IPS-15b (cell line): Measurements from ENCODE around the gene RBPMS2.

Experiments used
- H3K27me3 ChIP-seq: one replicate; pipeline ENCODE4 v1.6.1; 2013; ENCODE audit warnings: low read length; ENCODE audit not compliant: control insufficient read depth, insufficient read depth
- H3K36me3 ChIP-seq: one replicate; pipeline ENCODE4 v1.6.1; 2013; ENCODE audit warnings: low read length; ENCODE audit not compliant: control insufficient read depth, insufficient read depth
- H3K4me1 ChIP-seq: one replicate; pipeline ENCODE4 v1.6.1; 2013; ENCODE audit warnings: mild to moderate bottlenecking, low read length; ENCODE audit not compliant: control insufficient read depth, insufficient read depth
- H3K4me3 ChIP-seq: one replicate; pipeline ENCODE4 v1.5.1; 2013; ENCODE audit warnings: low read depth, low read length
- H3K9ac ChIP-seq: one replicate; pipeline ENCODE4 v1.6.1; 2013; ENCODE audit warnings: low read depth, mild to moderate bottlenecking, low read length
- H3K9me3 ChIP-seq: one replicate; pipeline ENCODE4 v1.6.1; 2013; ENCODE audit warnings: mild to moderate bottlenecking, low read length; ENCODE audit not compliant: control insufficient read depth, insufficient read depth

Gene RBPMS2

DNA sequence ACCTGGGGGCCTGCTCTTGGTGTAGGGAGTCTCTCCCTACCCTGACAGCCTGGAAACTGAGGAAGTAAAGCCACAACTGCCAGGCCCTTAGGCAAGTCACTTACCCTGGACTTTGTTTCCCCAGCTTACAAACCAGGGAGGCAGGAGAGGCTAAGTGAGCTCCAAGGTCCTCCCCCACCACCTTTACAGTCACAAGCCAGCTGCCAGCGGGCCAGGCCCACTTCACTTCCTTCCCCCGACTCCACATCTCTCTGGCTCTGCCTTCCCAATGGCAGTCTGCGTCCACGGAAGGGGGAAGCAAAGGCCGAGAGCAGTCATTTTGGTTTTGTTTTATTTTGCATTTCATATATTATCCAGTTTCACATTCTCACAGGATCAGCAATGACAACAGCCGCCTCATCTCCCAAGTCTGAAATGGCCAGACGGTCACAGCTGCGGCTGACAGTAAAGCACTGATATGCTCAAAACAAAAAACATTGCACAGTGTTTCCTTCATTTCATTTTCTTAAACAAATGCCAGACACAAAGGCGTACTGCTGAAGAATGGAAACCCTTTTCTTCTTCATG, 35.7 kb downstream of the RBPMS2 start:
- no peaks in the 10 kb centered on the region for H3K27me3 ChIP-seq
- no peaks in the 10 kb centered on the region for H3K4me1 ChIP-seq
- no peak overlapping the region for H3K4me3 ChIP-seq
- no peak overlapping the region for H3K9ac ChIP-seq
- H3K36me3 ChIP-seq: peaks cover 62% of the 10 kb centered on the region
- no peaks in the 10 kb centered on the region for H3K9me3 ChIP-seq

DNA sequence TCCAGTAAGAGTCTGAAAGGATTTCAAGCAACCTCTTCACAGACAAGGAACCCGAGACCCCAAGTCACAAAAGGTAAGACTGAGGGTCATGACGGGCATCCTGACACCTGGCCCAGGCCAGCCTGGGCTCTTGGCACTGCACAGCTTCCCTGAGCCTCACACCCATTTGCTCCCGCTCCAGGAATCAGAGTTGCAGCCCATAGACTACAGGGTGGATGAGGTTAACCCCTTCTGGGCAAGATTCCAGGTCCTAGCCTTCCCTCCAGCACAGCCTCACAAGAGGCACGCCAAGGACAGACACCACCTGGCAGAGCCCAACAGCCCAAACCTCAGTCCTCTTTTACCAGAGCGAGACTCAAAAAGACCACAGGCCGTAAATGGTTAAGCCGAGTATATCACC, 36.2 kb downstream of the RBPMS2 start:
- no peaks in the 10 kb centered on the region for H3K27me3 ChIP-seq
- H3K9me3 ChIP-seq: no peaks in the 10 kb centered on the region
- peaks cover 65% of the 10 kb centered on the region for H3K36me3 ChIP-seq
- H3K4me1 ChIP-seq: no peaks in the 10 kb centered on the region
- no peak overlapping the region for H3K9ac ChIP-seq
- H3K4me3 ChIP-seq: no peak overlapping the region

DNA sequence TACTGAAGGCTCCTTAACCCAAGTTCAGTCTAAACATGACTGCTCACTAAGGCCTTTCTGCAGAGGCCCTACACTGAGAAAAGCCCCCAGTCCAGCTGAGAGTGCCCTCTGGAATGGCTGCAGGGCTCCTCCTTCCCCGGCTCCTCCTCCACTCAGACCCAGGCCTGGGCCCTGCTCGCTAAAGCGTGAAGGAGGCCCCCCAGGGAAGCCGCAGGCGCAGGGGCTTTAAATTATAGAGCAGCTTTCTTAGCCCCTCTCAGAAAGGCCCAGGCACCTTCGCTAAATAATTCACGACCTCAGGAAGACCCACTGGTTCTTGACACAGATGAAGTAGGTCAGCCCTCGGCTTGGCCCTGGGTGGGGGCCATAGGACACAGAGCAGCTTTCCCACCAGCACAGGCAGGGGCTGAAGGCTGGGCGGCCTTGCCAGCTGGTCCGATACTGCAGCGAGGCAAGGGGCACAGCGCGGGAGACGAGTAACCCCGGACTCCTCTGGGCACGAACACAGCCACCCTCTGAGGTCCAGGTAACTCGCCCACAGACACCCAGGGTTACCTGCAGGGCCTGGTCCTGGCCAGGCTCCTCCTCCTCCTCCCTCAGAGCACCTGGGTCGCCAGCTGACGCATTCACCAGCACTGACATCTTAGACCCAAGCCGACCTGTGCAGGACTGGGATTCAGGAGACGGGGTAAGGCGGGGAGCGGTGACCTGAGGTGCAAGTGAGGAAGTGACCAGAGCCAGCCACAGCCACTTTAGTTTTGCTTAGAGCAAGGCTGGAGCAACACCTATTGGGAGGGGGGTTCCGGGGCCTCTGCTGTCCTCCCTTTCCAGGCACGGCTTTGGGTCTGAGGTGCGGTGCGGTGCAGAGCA, 36.9 kb downstream of the RBPMS2 start:
- Histone ChIP-seq H3K9me3 (no peaks in the 10 kb centered on the region), H3K4me1 (no peaks in the 10 kb centered on the region), H3K36me3 (peaks cover 62% of the 10 kb centered on the region), H3K4me3 (no peak overlapping the region), H3K9ac (no peak overlapping the region), H3K27me3 (no peaks in the 10 kb centered on the region)

DNA sequence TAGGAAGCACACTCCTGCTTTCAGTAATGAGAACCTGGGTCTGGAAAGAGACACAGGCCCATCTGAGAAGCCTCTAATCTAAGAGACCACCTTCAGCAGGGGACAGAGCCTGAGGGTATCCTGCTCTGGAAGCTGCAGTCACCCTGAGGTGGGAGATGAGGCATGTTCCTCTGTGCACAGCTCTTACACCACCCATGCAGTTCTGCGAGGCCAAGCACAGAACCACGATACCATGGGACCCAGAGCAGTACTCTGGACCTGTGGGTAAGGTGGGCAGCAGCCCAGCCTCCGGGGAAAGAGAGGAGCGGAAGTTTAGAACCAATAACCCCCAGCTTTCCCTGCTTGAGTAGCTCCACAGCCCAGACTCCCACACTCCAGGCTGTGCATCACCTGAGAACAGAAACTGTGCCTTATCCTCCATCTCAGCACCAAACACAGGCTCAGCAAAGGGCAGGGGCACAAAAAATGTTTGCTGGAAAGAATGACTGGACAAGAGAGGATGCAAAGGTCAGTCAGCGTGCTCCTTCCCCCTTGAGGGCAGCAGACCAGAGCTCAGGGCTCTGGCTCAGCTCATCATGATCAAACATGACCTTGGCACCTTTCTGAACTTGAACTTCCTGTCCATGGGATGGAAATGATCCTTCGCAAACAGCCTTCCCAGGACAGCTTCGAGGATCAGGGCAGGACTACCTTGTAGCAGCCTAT, 43.1 kb downstream of the RBPMS2 start:
- Histone ChIP-seq H3K36me3 (peaks cover 27% of the 10 kb centered on the region), H3K4me3 (no peak overlapping the region), H3K4me1 (peaks cover 8% of the 10 kb centered on the region)

DNA sequence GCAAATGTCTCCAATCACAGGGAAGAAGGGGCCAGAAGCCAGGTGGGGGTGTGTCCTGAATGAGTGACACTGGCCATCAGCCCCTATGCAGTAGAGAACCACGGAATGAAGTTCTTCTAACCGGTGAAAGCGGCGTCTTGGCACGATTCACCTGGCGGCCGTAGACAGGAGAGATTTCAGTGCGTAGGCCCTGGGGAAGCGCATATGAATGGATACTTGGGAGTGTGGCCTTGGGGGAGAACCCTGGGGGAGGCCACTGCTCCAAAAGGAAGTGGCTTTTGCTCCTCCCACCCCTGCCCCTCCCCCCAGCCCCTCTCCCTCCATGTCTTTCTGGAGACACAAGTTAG, 43.6 kb downstream of the RBPMS2 start:
- Histone ChIP-seq H3K4me3 (no peak overlapping the region), H3K9ac (no peak overlapping the region), H3K36me3 (peaks cover 26% of the 10 kb centered on the region), H3K27me3 (no peaks in the 10 kb centered on the region), H3K4me1 (peaks cover 8% of the 10 kb centered on the region), H3K9me3 (no peaks in the 10 kb centered on the region)

More for the DNA sequence above, 43.1 kb downstream of the RBPMS2 start:
- H3K9me3 ChIP-seq: no peaks in the 10 kb centered on the region
- H3K9ac ChIP-seq: peak overlapping the region; percentile 56
- no peaks in the 10 kb centered on the region for H3K27me3 ChIP-seq

DNA sequence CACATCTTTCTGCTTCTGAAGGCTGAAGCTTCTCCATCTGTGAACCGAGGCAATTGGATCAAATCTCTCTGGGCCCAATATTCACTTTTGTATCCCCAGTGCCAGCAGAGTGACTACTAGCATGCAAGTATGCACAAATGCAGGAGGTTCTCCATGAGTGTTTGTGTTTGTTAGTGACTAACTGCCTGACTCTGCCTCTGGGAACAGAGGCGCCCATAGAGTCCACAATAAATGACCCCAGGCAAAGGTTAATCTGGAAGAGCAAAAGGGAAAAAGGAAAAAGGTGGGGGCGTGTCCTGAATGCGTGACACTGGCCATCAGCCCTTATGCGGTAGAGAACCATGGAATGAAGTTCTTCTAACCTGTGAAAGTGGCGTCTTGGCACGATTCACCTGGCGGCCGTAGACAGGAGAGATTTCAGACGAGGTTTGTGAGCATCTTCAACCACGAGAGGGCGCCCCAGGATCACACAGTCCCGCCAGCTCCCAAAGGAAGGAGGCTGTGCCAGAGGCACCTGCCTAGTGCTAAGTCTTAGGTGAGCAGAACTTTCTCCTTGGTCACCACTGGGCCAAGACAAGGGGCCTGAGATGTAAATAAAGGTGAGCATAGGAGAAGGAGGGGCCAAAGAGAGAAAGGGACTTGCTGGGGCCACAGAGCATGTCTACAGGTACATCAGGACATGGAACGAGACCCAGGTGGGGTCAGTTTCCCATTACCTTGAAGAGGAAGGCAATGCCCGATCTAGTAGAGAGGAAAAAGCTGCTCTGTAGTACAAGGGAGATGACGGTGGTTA, 44.2 kb downstream of the RBPMS2 start:
- H3K4me3 ChIP-seq: no peak overlapping the region
- no peak overlapping the region for H3K9ac ChIP-seq
- H3K9me3 ChIP-seq: no peaks in the 10 kb centered on the region
- peaks cover 25% of the 10 kb centered on the region for H3K36me3 ChIP-seq
- no peaks in the 10 kb centered on the region for H3K27me3 ChIP-seq
- peaks cover 8% of the 10 kb centered on the region for H3K4me1 ChIP-seq

DNA sequence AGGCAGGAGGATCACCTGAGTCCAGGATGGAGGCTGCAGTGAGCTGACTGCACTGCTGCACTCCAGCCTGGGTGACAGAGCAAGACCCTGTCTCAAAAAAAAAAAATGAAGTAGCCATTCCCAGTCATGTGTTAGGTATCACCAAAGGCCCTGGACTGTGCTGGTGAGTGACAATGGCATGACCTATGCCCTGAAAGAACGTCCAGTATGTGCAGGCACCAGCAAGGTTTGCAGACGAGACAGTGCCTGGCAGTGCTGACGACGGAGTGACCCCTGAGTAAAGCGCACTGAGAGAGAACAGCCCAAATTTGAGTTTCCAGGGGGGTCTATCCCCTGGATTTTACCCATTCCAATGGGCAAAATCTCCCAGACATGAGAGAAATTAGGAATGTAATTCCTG, 45.2 kb downstream of the RBPMS2 start:
- no peak overlapping the region for H3K9ac ChIP-seq
- peaks cover 24% of the 10 kb centered on the region for H3K36me3 ChIP-seq
- H3K4me3 ChIP-seq: no peak overlapping the region
- H3K27me3 ChIP-seq: no peaks in the 10 kb centered on the region
- peaks cover 8% of the 10 kb centered on the region for H3K4me1 ChIP-seq
- no peaks in the 10 kb centered on the region for H3K9me3 ChIP-seq

DNA sequence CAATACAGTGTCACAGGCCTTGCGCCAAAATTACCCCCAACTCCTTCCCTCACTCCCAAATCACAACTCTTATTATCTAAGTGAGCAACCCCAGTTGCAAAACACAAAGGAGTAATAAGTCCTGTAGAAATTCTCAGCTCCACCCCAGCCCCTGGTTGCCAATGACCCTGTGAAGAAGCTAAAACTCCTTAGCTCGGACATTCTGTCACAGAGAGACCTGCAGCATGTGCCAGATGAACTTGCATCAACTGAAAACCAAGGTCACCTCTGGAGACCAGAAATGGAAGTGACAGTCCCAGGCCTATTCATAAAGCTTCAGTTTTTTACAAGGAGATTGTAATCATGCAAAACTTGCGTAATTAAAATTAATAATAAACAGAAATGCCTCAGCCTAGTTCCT, 55.2 kb downstream of the RBPMS2 start:
- Histone ChIP-seq H3K9ac (no peak overlapping the region), H3K4me1 (no peaks in the 10 kb centered on the region), H3K9me3 (no peaks in the 10 kb centered on the region), H3K27me3 (no peaks in the 10 kb centered on the region), H3K4me3 (no peak overlapping the region), H3K36me3 (peaks cover 34% of the 10 kb centered on the region)

DNA sequence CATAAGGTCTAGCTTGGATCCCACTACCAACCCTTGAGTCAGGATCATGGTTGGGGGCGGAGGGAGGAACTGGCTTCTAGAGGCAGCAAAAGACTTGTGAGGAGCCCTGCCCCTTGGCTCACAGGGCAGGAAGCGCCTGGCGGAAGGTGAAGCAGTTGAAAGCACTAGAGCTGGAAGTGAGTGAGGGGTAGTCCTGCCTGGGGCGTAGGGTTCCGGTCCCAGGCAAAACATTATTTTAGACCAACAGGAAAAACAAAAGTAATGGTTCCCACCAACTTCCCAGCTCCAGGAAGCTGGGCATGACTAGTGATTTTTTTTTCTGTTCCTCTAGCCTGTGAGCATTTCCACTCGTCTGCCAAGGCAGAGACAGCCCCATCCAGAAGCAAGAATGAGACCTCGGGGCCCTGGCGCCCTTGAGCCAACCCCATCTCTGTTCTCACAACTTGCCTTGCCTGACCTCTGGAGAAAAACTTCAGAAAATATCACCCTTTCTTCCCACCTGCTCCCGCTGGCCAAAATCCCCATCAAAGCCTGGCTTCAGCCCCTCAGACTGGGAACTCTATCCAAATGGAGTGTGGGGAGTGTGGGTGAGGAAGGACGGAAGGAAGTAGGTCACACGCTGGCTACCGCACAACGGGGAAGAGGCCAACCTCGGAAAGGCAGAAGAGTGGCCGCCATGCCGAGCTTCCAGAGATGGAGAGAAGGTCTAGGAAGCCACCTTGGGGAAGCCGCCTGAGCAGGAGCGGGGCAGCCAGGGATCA, 57.5 kb downstream of the RBPMS2 start:
- Histone ChIP-seq H3K4me3 (no peak overlapping the region), H3K9ac (no peak overlapping the region), H3K9me3 (no peaks in the 10 kb centered on the region), H3K27me3 (no peaks in the 10 kb centered on the region), H3K36me3 (peaks cover 38% of the 10 kb centered on the region), H3K4me1 (no peaks in the 10 kb centered on the region)

DNA sequence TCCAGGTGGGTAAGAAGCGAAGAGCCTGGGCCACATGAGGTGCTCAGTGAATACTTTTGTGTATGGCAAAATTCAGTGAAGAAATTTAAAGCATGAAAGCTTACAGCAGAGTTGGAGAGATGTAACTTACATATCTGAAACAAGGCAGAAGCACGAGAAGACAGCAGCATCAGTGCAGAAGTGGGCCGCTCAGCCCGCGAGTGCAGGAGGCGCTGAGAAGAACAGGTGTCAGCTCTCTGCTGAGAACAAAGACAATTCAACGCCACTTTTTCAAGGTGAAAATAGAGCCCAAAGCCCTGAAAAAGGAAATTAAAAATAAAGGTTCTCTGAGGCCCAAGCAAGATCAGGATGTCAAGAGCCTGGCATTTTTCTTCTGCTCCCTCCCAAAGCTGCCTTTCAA, 58.3 kb downstream of the RBPMS2 start:
- Histone ChIP-seq H3K9ac (no peak overlapping the region), H3K36me3 (peaks cover 38% of the 10 kb centered on the region), H3K4me1 (no peaks in the 10 kb centered on the region), H3K27me3 (no peaks in the 10 kb centered on the region), H3K4me3 (no peak overlapping the region), H3K9me3 (no peaks in the 10 kb centered on the region)

DNA sequence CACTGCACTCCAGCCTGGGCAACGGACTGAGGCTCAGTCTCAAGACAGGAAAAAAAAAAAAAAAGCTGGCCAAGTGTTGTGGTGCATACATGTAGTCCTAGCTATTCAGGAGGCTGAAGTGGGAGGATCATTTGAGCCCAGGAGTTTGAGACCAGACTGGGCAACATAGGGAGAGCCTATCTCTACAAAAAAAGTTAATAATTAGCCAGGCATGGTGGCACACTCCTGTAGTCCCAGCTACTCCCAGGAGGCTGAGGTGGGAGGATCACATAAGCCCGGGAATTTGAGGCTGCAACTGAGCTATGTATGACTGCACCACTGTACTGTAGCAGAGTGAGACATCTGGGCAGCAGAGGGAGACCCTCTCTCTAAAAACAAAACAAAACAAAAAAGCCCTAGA, 58.9 kb downstream of the RBPMS2 start:
- H3K4me1 ChIP-seq: no peaks in the 10 kb centered on the region
- H3K9me3 ChIP-seq: no peaks in the 10 kb centered on the region
- no peak overlapping the region for H3K9ac ChIP-seq
- peaks cover 36% of the 10 kb centered on the region for H3K36me3 ChIP-seq
- no peaks in the 10 kb centered on the region for H3K27me3 ChIP-seq
- H3K4me3 ChIP-seq: no peak overlapping the region
